WERI-Rb-1 (cell line): ENCODE data around the gene IDH2.

Experiments
- DNase-seq: peaks from one replicate; pipeline ENCODE4 v3.0.0-alpha.2; 2020
- H3K27ac ChIP-seq: fragments of 250-450 bp; sonication (Bioruptor Pico); 2 replicates; pipeline ENCODE4 v1.5.1; 2020; ENCODE audit warnings: mild to moderate bottlenecking, moderate library complexity
- H3K27me3 ChIP-seq: fragments of 250-450 bp; sonication (Bioruptor Pico); 2 replicates; pipeline ENCODE4 v1.5.1; 2021; ENCODE audit warnings: mild to moderate bottlenecking, low read depth, moderate library complexity; ENCODE audit not compliant: insufficient read depth, severe bottlenecking
- H3K36me3 ChIP-seq: fragments of 250-450 bp; sonication (Bioruptor Pico); 2 replicates; pipeline ENCODE4 v1.5.1; 2020; ENCODE audit warnings: mild to moderate bottlenecking, moderate library complexity
- H3K4me3 ChIP-seq: 2 replicates; pipeline ENCODE4 v1.5.1; 2011; ENCODE audit warnings: low read depth, mild to moderate bottlenecking, control low read depth, low read length
- H3K9me3 ChIP-seq: fragments of 250-450 bp; sonication (Bioruptor Pico); 2 replicates; pipeline ENCODE4 v1.5.1; 2021; ENCODE audit warnings: mild to moderate bottlenecking, moderate library complexity; ENCODE audit not compliant: severe bottlenecking
- CTCF ChIP-seq: IDR thresholded peaks from 2 replicates; pipeline ENCODE4 v1.5.1; 2011; ENCODE audit warnings: low read depth, mild to moderate bottlenecking, control low read depth, inconsistent platforms, low read length

The IDH2 gene

GRCh38 chr15:90037511-90037860 is 64.8 kb downstream of the IDH2 start:
- Histone ChIP-seq H3K36me3 (no peaks in the 10 kb centered on the region), H3K27me3 (no peaks in the 10 kb centered on the region), H3K4me3 (no peak overlapping the region), H3K9me3 (no peaks in the 10 kb centered on the region), H3K27ac (no peak overlapping the region)
- DNase-seq: no peak
- TF ChIP-seq CTCF: no peak

- no peak for DNase-seq
- no peak overlapping the region for H3K27ac ChIP-seq
- H3K4me3 ChIP-seq: no peak overlapping the region
- H3K36me3 ChIP-seq: no peaks in the 10 kb centered on the region
- H3K27me3 ChIP-seq: no peaks in the 10 kb centered on the region
- H3K9me3 ChIP-seq: no peaks in the 10 kb centered on the region
- TF ChIP-seq CTCF: no peak
Observed at GRCh38 chr15:90036806-90037510, 65.3 kb downstream of the IDH2 start.

GRCh38 chr15:90036343-90036742 is 65.9 kb downstream of the IDH2 start:
- Histone ChIP-seq H3K27me3 (no peaks in the 10 kb centered on the region), H3K4me3 (no peak overlapping the region), H3K27ac (no peak overlapping the region), H3K9me3 (no peaks in the 10 kb centered on the region), H3K36me3 (no peaks in the 10 kb centered on the region)
- DNase-seq: peak; percentile 22
- no peak for TF ChIP-seq CTCF

- DNase-seq: no peak
Observed at GRCh38 chr15:90035840-90036230, 66.4 kb downstream of the IDH2 start.

GRCh38 chr15:90035095-90035839 is 67.0 kb downstream of the IDH2 start:
- no peak for DNase-seq
- H3K4me3 ChIP-seq: no peak overlapping the region
- H3K27me3 ChIP-seq: no peaks in the 10 kb centered on the region
- H3K27ac ChIP-seq: no peak overlapping the region
- H3K9me3 ChIP-seq: no peaks in the 10 kb centered on the region
- no peaks in the 10 kb centered on the region for H3K36me3 ChIP-seq
- no peak for TF ChIP-seq CTCF

More at GRCh38 chr15:90035840-90036230, 66.4 kb downstream of the IDH2 start:
- H3K27me3 ChIP-seq: no peaks in the 10 kb centered on the region
- no peaks in the 10 kb centered on the region for H3K36me3 ChIP-seq
- H3K4me3 ChIP-seq: no peak overlapping the region
- H3K27ac ChIP-seq: no peak overlapping the region
- TF ChIP-seq CTCF: no peak
- no peaks in the 10 kb centered on the region for H3K9me3 ChIP-seq
